Endothelial cell (in vitro differentiated cells): ENCODE measurements around the gene ZNF785. TPM values are rescaled to one million over a fixed set of nuclear protein-coding genes. Genes with fewer than 3 reads are reported as not detected.
"Not testable (repeated sequence)": the region's sequence is repeated elsewhere in the genome, so short reads cannot be mapped to it uniquely, and the experiment has no call there.

Experiments
- DNase-seq: peaks from one replicate; pipeline ENCODE4 v3.0.0; 2021; ENCODE audit warnings: low spot score
- H3K27ac Mint-ChIP-seq: one replicate; pipeline ENCODE4 v1.8.0; 2021; ENCODE audit warnings: mixed read lengths, inconsistent platforms; ENCODE audit not compliant: unreplicated experiment
- H3K27me3 Mint-ChIP-seq: one replicate; pipeline ENCODE4 v1.8.0; 2021; ENCODE audit warnings: mild to moderate bottlenecking, moderate library complexity, mixed read lengths, inconsistent platforms; ENCODE audit not compliant: unreplicated experiment
- H3K36me3 Mint-ChIP-seq: one replicate; pipeline ENCODE4 v1.8.0; 2021; ENCODE audit warnings: mild to moderate bottlenecking, low read depth, mixed read lengths, inconsistent platforms; ENCODE audit not compliant: unreplicated experiment
- H3K4me1 Mint-ChIP-seq: one replicate; pipeline ENCODE4 v1.8.0; 2021; ENCODE audit warnings: mild to moderate bottlenecking, mixed read lengths, inconsistent platforms; ENCODE audit not compliant: unreplicated experiment
- H3K4me3 Mint-ChIP-seq: one replicate; pipeline ENCODE4 v1.8.0; 2021; ENCODE audit warnings: mild to moderate bottlenecking, mixed read lengths, inconsistent platforms; ENCODE audit not compliant: unreplicated experiment
- H3K9me3 Mint-ChIP-seq: one replicate; pipeline ENCODE4 v1.8.0; 2021; ENCODE audit warnings: mixed read lengths, inconsistent platforms; ENCODE audit not compliant: unreplicated experiment
- CTCF ChIP-seq: fragments of 200-600 bp; sonication (generic); IDR thresholded peaks from one replicate; pipeline ENCODE4 v1.5.0; 2021; ENCODE audit warnings: antibody characterized with exemption; ENCODE audit not compliant: unreplicated experiment
- long read RNA-seq: library from polyadenylated mRNA; unstranded; transcript quantifications from one replicate; pipeline ENCODE4 v2.0.0, GENCODE V29; 2020; ENCODE audit not compliant: unreplicated experiment
- total RNA-seq: library from RNA; stranded (reverse); fragmentation: NEBNext Ultra II Directional; extraction: Animal tissue kit (Norgen Biotek cat#: 25700); gene quantifications from one replicate; pipeline ENCODE4 v1.2.1, GENCODE V29; 2021; ENCODE audit not compliant: unreplicated experiment

Gene ZNF785
- 33.5 TPM for total RNA-seq
- long read RNA-seq, partial matches to known transcripts = 1 of 7 reads
- long read RNA-seq, other reads (novel, unspliced or antisense) = 5 of 7 reads

GRCh38 chr16:30585400-30586191 is at the start of gene ZNF785:
Gene ZNF785 (minus strand): TSS chr16:30585697. CDS start chr16:30585611, 86 bp downstream.
- peak within 1 kb of the TSS; percentile 95 for H3K4me3 Mint-ChIP-seq
- H3K36me3 Mint-ChIP-seq = peaks cover 15% of the 10 kb centered on the region

GRCh38 chr16:30633526-30633925 is 48.0 kb upstream of the ZNF785 start:
- Mint-ChIP-seq H3K27ac (peak overlapping the region; percentile 97), H3K4me1 (peaks cover 12% of the 10 kb centered on the region), H3K9me3 (no peaks in the 10 kb centered on the region), H3K36me3 (peaks cover 4% of the 10 kb centered on the region), H3K4me3 (no peak overlapping the region), H3K27me3 (peaks cover 2% of the 10 kb centered on the region)
- TF ChIP-seq CTCF = no peak
- DNase-seq = no peak

More at GRCh38 chr16:30585400-30586191, at the start of gene ZNF785:
- peak; percentile 88 for DNase-seq
- H3K4me1 Mint-ChIP-seq = peaks cover 24% of the 10 kb centered on the region
- peaks cover 3% of the 10 kb centered on the region for H3K27me3 Mint-ChIP-seq
- H3K9me3 Mint-ChIP-seq = no peaks in the 10 kb centered on the region
- peak within 1 kb of the TSS; percentile 95 for H3K27ac Mint-ChIP-seq
- TF ChIP-seq CTCF = peak; percentile 28

GRCh38 chr16:30632454-30632853 is 47.0 kb upstream of the ZNF785 start:
- not testable (repeated sequence) for H3K27me3 Mint-ChIP-seq, DNase-seq, H3K9me3 Mint-ChIP-seq, H3K4me3 Mint-ChIP-seq, H3K27ac Mint-ChIP-seq, H3K36me3 Mint-ChIP-seq
- peaks cover 12% of the 10 kb centered on the region for H3K4me1 Mint-ChIP-seq

GRCh38 chr16:30628628-30629540 is 43.4 kb upstream of the ZNF785 start:
- Mint-ChIP-seq H3K27me3 (no peaks in the 10 kb centered on the region), H3K9me3 (no peaks in the 10 kb centered on the region), H3K4me3 (no peak overlapping the region), H3K27ac (no peak overlapping the region), H3K4me1 (no peaks in the 10 kb centered on the region), H3K36me3 (no peaks in the 10 kb centered on the region)
- peak; percentile 88 for DNase-seq
- TF ChIP-seq CTCF = peak; percentile 82

- Mint-ChIP-seq H3K4me3 (no peak overlapping the region), H3K36me3 (no peaks in the 10 kb centered on the region), H3K27ac (no peak overlapping the region), H3K27me3 (no peaks in the 10 kb centered on the region), H3K9me3 (no peaks in the 10 kb centered on the region), H3K4me1 (no peaks in the 10 kb centered on the region)
- TF ChIP-seq CTCF = no peak
- DNase-seq = no peak
These were observed 40.7 kb upstream of the ZNF785 start for GRCh38 chr16:30626236-30626635.
